ENCODE data around the gene RGS6. TPM values are rescaled to one million over a fixed set of nuclear protein-coding genes. Genes with fewer than 3 reads are reported as not detected.

RGS6 gene
- total and polyA plus RNA-seq, 4 donors: 0.06 to 5.3 (median 0.17) TPM; not detected in 1

DNA sequence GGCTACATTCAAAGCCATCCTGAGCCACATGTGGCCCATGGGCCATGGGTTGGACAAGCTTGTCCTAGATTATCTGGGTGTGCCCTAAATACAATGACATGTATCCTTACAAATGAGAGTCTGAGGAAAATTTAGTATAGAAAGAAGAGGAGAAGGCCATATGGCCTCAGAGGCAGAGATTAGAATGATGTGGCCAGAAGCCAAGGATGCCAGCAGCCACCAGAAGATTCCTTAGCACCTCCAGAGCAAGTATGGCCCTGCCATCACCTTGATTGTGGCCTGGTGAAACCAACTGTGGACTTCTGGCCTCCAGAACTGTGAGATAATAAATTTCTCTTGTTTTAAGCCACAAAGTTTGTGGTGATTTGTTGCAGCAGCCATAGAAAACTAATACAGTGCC, 436.9 kb downstream of the RGS6 start:
- DNase-seq (ENCODE audit: low spot score): no peak
- no peak for TF ChIP-seq JUND (IDR thresholded peaks at IDR 0.05)
- no peak for TF ChIP-seq YY1 (IDR thresholded peaks at IDR 0.05)
- no peak for TF ChIP-seq HNF4G (IDR thresholded peaks at IDR 0.05)
- TF ChIP-seq, protein P1, sequence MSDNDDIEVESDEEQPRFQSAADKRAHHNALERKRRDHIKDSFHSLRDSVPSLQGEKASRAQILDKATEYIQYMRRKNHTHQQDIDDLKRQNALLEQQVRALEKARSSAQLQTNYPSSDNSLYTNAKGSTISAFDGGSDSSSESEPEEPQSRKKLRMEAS (IDR thresholded peaks at IDR 0.05): no peak
- no peak for TF ChIP-seq GABPA (IDR thresholded peaks at IDR 0.05 in 1 of 2, conservative IDR thresholded peaks at IDR 0.05 in 1 of 2)
- TF ChIP-seq RXRA (IDR thresholded peaks at IDR 0.05): no peak
- TF ChIP-seq FOXA1 (IDR thresholded peaks at IDR 0.05): no peak
- no peak for TF ChIP-seq TAF1 (conservative IDR thresholded peaks at IDR 0.05)
- no peak for TF ChIP-seq RAD21 (IDR thresholded peaks at IDR 0.05)
- TF ChIP-seq SP1 (IDR thresholded peaks at IDR 0.05): no peak
- Histone ChIP-seq H3K36me3 (ENCODE audit: control insufficient read depth in 4 of 4, insufficient read depth in 3 of 4, low read depth in 1 of 4, low read length in 3 of 4) (no peaks in the 10 kb centered on the region), H3K4me3 (ENCODE audit: low read depth in 1 of 3, low read length in 3 of 3) (no peak overlapping the region), H3K9me3 (ENCODE audit: control insufficient read depth in 4 of 4, low read length in 3 of 4) (no peaks in the 10 kb centered on the region), H3K27ac (ENCODE audit: low read depth in 1 of 2, low read length in 2 of 2) (no peak overlapping the region), H3K27me3 (ENCODE audit: control insufficient read depth in 4 of 4, insufficient read depth in 4 of 4, low read length in 3 of 4) (peaks cover 0 to 2% (median 0%) of the 10 kb centered on the region in 4 donors), H3K9ac (ENCODE audit: low read depth in 1 of 2, low read length in 2 of 2) (no peak overlapping the region), H3K4me1 (ENCODE audit: control insufficient read depth in 4 of 4, insufficient read depth in 4 of 4, low read length in 3 of 4) (no peaks in the 10 kb centered on the region)

DNA sequence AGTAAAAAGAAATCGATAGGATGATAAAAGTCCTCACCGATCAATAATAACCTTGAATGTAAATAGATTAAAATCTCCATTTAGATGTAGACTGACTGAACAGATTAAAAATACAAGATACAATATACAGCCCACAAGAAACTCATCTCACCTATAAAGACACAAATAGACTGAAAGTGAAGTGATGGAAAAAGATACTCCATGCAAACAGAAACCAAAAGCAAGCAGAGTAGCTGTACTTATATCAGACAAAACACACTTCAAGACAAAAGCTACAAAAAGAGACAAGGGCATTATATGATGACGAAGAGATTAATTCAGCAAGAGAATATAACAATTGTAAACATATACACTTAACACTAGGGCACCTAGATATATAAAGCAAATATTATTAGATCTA, 444.8 kb downstream of the RGS6 start:
- no peaks in the 10 kb centered on the region for H3K4me1 ChIP-seq (ENCODE audit: control insufficient read depth in 4 of 4, insufficient read depth in 4 of 4, low read length in 3 of 4)
- no peak overlapping the region for H3K9ac ChIP-seq (ENCODE audit: low read depth in 1 of 2, low read length in 2 of 2)
- H3K36me3 ChIP-seq (ENCODE audit: control insufficient read depth in 4 of 4, insufficient read depth in 3 of 4, low read depth in 1 of 4, low read length in 3 of 4): no peaks in the 10 kb centered on the region
- no peak for DNase-seq (ENCODE audit: low spot score)
- 55% methylated on average over 3 of the region's 3 CpGs for WGBS
- H3K4me3 ChIP-seq (ENCODE audit: low read depth in 1 of 3, low read length in 3 of 3): no peak overlapping the region
- H3K27ac ChIP-seq (ENCODE audit: low read depth in 1 of 2, low read length in 2 of 2): no peak overlapping the region
- no peak for TF ChIP-seq NR2F2 (IDR thresholded peaks at IDR 0.05)
- no peak for TF ChIP-seq HNF4A (conservative IDR thresholded peaks at IDR 0.05)
- TF ChIP-seq JUND (IDR thresholded peaks at IDR 0.05): no peak
- TF ChIP-seq, protein P1 (IDR thresholded peaks at IDR 0.05): no peak
- TF ChIP-seq, protein P2, sequence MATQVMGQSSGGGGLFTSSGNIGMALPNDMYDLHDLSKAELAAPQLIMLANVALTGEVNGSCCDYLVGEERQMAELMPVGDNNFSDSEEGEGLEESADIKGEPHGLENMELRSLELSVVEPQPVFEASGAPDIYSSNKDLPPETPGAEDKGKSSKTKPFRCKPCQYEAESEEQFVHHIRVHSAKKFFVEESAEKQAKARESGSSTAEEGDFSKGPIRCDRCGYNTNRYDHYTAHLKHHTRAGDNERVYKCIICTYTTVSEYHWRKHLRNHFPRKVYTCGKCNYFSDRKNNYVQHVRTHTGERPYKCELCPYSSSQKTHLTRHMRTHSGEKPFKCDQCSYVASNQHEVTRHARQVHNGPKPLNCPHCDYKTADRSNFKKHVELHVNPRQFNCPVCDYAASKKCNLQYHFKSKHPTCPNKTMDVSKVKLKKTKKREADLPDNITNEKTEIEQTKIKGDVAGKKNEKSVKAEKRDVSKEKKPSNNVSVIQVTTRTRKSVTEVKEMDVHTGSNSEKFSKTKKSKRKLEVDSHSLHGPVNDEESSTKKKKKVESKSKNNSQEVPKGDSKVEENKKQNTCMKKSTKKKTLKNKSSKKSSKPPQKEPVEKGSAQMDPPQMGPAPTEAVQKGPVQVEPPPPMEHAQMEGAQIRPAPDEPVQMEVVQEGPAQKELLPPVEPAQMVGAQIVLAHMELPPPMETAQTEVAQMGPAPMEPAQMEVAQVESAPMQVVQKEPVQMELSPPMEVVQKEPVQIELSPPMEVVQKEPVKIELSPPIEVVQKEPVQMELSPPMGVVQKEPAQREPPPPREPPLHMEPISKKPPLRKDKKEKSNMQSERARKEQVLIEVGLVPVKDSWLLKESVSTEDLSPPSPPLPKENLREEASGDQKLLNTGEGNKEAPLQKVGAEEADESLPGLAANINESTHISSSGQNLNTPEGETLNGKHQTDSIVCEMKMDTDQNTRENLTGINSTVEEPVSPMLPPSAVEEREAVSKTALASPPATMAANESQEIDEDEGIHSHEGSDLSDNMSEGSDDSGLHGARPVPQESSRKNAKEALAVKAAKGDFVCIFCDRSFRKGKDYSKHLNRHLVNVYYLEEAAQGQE (IDR thresholded peaks at IDR 0.05): no peak
- TF ChIP-seq, protein P3, sequence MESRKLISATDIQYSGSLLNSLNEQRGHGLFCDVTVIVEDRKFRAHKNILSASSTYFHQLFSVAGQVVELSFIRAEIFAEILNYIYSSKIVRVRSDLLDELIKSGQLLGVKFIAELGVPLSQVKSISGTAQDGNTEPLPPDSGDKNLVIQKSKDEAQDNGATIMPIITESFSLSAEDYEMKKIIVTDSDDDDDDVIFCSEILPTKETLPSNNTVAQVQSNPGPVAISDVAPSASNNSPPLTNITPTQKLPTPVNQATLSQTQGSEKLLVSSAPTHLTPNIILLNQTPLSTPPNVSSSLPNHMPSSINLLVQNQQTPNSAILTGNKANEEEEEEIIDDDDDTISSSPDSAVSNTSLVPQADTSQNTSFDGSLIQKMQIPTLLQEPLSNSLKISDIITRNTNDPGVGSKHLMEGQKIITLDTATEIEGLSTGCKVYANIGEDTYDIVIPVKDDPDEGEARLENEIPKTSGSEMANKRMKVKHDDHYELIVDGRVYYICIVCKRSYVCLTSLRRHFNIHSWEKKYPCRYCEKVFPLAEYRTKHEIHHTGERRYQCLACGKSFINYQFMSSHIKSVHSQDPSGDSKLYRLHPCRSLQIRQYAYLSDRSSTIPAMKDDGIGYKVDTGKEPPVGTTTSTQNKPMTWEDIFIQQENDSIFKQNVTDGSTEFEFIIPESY (IDR thresholded peaks at IDR 0.05): no peak
- peaks cover 0 to 7% (median 3%) of the 10 kb centered on the region in 4 donors for H3K9me3 ChIP-seq (ENCODE audit: control insufficient read depth in 4 of 4, low read length in 3 of 4)
- H3K27me3 ChIP-seq (ENCODE audit: control insufficient read depth in 4 of 4, insufficient read depth in 4 of 4, low read length in 3 of 4): peaks cover 0 to 2% (median 0%) of the 10 kb centered on the region in 4 donors
